Ureter (tissue), 1 donor: ENCODE results near the gene ANGEL2. TPM values are rescaled to one million over a fixed set of nuclear protein-coding genes. Genes with fewer than 3 reads are reported as not detected.
A peak's percentile ranks its signal among the peaks of the same experiment; 100 is the strongest.
"Not testable (repeated sequence)": the region's sequence is repeated elsewhere in the genome, so short reads cannot be mapped to it uniquely, and the experiment has no call there.

Experiments
- DNase-seq: peaks from one replicate; pipeline ENCODE4 v3.0.0-alpha.2; 2020; ENCODE audit warnings: low spot score
- total RNA-seq: library from RNA; stranded (reverse); gene quantifications from one replicate; pipeline ENCODE4 v1.2.4, GENCODE V29; 2023
- donor health status: DM: yes; HTN: yes; CAD: no.

ANGEL2 gene
- total RNA-seq, 1 donor from 2014 or later: 43.9 TPM

DNA sequence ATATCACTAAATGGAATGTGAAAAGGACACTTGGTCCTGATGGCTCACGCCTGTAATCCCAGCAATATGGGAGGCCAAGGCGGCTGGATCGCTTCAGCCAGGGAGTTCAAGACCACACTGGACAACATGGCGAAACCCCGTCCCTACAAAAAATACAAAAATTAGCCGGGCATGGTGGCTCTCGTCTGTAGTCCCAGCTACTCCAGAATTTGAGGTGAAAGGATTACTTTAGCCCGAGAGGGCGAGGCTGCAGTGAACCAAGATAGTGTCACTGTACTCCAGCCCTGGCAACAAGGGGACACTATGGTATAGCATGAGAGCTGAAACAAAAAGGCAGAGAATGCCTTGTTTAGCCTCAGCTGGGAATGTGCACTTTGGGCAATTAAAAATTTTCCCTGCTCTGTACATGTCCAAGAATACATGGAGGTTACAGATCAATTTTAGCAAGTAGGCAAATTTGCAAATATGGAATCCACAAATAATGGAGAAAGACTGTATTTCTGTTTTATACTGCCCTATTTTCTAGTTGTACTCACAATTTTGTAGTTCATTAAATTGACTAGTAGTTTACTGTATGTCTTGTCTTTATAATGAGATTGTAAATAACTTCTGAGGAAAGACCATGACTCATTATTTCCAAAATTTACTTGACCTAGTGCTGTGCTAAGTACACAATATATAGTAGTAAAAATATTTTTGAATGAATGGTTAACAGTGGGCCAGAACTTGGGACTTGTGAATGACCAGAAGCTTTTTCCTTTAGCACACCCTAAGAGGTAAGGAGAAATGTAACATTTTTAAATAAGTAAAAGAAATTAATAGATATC is 2.0 kb upstream of the ANGEL2 start:
- DNase-seq: no peak

DNA sequence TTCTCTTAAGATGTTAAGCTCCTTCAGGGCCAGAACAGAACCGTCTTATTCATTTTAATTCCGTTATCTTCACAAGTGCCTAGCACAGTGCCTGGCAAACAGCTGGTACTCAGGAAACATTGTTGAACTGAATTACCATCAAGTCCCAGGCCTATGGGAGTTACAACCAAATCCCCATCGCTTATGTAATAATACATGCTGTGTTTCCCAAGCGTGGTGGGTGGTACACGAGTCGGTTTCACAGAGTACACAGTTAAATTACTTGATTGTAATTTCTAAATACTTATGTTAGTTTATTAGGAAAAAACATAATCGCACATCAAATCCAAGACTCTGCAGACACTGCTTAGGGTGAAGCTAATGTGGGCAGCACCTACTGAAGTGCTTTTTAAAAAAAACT is 1.0 kb downstream of the ANGEL2 start:
- DNase-seq: no peak

DNA sequence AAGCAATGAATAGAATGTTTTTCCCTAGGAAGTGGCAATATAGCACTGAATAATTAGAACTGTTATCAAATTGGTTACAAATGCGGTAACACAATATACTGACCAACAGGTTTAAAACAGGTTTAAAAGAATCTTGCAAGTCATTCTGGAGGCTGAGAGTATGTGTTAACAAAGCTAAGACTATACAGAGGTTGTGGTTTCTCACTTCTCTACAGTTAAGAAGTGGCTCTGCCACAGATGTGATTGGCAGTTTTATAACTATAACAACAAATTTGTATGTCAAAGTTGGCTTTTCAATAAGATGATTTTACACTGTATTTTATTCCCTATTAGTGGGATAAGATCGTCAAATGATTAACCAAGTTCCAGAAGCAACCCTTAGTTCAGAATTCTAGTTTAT is 7.1 kb downstream of the ANGEL2 start:
- DNase-seq: no peak

DNA sequence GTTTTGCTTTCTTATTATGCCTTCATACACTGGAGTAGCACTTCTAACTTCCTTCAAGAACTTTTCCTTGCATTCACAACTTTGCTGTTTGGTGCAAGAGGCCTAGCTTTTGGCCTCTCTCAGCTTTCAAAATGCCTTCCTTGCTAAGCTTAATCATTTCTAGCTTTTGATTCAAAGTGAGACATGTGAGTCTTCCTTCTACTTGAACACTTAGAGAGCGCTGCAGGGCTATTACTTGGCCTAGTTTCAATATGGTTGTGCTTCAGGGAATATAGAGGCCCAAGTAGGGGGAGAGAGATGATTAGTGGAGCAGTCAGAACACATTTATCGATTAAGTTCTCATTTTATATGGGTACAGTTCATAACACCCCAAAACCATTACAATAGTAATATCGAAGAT is 12.4 kb downstream of the ANGEL2 start:
- no peak for DNase-seq

DNA sequence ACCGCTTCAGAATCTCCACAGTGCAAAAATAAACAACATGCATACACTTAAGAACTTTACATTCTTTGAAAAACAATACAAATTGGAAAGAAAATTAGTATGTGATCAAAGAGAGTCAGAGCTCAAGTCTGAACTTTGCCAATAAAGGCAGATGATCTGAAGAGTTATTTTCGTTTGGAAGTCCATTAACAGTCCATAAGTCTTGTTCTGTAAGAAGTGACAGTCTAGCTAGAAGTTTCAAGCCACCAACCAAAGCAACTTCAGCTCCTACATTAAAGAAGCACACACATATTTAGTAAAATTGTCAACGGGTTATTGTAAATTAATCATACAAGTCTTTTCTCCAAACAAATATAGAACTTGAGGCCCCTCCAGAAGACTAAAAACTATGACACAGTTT is 20.7 kb downstream of the ANGEL2 start:
- DNase-seq: no peak

DNA sequence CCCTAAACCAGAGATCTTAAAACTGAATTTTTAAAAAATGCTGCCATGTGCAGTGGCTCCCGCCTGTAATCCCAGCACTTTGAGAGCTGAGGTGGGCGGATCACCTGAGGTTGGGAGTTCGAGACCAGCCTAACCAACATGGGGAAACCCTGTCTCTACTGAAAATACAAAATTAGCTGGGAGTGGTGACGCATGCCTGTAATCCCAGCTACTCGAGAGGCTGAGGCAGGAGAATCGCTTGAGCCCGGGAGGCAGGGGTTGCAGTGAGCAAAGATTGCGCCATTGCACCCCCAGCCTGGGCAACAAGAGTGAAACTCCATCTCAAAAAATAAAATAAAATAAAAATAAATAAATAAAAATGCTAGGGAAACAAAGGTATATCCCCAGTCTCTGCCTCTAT is 21.7 kb downstream of the ANGEL2 start:
- DNase-seq: not testable (repeated sequence)

DNA sequence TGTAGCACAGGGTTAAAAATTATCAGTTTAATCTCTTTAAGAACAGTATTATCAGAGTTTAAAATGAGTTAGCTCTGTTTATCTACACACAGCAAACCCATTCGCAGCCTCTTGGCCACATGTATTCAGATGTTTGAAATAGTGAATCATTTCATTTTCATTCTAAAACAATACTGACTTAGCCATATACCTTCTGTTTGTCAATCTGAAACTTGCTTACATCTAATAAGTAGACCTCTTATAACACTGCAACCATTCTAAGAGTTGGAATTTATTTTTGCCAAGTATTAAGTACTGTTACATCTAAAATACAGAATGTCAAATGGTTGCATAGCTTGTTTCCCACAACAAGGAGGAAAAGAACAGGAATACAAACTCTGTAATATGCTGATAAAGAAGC is 25.4 kb downstream of the ANGEL2 start:
- no peak for DNase-seq

DNA sequence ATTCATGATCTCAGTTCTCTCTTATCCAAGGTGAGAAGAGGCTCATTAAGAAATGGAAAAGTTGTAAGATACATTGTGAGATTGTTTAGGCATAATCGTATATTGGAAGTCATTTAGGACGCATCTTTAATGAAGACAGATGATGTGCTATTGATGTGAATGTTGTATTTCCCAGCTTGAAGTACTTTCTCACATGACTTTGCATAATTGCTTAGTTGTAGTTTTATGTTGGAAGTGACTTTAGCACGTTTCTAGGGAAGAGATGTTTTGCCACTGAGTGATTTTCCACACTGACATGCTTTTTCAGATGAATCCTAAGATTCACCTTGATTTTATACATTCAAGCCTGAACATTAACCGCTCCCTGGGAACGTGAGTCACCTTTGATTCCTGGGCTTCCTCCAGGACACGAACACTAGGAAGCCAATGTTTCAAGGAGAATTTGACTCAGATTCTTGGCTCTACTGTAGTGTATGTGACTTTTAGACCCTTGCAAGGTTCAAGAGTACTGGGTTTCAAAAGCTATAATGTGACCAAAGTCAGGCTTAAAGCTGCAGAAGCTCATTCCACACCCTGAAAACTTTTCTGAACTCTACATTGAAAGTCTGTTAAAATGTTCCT is 27.9 kb downstream of the ANGEL2 start:
- DNase-seq: no peak

DNA sequence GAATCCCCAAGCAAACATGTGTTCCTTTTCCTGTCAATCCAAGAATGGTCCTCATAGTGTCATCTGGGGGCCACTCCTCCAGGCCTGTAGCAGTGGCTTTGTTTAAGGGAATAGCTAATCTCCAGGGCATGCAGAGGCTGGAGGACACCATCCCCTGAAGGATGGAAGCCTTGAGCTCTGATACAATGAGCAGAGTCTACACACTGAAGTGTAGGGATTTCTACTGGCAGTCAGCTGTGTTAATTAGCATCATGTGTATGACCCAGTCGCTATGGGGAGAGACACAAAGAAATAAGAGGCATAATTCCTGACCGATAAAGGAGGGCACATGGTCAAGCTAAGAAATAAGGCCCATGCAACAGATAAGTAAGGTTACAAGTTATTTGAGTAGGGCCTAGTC is 29.1 kb downstream of the ANGEL2 start:
- DNase-seq: no peak

DNA sequence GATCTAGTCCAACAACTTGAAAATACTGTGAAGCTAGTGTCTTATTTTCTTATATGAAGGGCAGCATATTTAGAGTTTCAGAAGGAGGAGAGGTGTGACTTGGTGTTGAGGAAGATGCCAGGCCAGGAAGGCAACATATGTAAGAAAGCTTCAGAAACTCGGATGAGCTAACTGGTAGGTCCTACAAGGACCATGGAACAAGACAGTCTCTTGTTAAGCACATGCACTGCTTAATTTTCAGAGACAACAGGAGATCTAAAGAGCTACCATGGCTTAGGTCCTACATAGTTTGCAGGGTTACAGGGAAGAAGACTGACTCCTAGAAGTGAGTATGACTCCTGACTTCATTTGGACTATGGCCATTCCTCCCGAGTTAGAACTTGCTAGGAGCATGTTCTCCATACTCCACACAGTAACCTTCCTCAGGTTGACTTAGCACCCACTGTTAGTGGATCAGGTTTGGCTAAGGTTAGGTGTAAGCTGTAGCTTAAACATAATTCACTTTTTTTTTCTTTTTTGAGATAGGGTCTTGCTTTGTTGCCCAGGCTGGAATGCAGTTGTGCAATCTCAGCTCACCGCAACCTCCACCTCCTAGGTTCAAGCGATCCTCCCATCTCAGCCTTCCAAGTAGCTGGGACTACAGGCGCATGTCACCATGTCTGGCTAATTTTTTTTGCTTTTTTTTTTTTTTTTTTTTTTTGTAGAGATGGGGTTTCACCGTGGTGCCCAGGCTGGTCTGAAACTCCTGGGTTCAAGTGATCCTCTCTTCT is 31.0 kb downstream of the ANGEL2 start:
- DNase-seq: no peak

DNA sequence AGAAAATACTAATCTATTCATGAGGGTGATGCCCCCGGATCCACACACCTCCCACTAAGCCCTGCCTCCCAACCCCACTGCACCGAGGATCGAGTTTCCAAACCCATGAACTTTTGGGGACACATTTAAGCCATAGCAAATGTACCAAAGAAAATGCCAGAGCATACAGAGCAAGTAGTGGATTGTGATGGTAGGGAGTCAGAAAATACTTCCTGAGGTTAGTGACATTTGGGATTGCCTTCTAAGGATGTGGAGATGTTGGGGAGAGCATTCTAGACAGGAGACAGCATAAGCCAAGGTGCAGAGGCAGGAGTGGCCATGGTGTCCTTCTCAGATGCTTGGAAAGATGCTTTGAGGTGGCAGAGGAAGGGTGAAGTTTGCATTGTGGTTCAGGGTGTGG is 32.2 kb downstream of the ANGEL2 start:
- no peak for DNase-seq

DNA sequence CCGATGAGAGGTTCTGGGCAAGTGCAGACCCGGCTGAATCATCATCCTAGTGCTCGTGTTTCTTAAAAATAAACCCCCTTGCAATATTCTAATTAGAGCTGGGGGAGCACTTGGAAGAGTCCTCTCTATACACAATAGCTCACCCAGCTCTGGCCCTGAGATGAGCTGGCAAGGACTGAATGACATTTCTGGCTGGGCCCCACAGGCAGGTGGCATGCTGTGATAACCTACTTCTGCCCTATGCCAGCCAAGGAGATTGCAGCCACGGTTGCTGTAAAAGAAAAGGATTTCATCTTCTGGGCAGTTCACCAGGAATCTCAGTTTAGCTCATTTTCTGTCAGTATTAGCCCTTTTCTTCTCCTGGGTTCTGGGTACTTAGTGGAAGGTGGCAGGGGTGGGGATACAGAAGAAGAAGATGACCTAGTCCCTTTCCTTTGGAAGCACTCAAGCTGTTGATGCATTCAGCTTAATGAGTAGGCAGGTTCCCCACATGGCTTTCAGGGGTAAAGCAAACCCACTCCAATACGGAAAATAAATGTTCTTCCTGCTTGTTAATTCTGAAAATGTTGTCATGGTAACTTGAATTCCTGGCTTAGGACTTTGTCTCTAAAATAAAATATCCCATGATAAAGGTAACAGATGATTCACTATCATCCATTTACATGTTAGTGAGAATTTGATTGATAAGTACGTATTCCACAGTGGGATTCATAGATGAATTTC is 33.1 kb downstream of the ANGEL2 start:
- DNase-seq: no peak

DNA sequence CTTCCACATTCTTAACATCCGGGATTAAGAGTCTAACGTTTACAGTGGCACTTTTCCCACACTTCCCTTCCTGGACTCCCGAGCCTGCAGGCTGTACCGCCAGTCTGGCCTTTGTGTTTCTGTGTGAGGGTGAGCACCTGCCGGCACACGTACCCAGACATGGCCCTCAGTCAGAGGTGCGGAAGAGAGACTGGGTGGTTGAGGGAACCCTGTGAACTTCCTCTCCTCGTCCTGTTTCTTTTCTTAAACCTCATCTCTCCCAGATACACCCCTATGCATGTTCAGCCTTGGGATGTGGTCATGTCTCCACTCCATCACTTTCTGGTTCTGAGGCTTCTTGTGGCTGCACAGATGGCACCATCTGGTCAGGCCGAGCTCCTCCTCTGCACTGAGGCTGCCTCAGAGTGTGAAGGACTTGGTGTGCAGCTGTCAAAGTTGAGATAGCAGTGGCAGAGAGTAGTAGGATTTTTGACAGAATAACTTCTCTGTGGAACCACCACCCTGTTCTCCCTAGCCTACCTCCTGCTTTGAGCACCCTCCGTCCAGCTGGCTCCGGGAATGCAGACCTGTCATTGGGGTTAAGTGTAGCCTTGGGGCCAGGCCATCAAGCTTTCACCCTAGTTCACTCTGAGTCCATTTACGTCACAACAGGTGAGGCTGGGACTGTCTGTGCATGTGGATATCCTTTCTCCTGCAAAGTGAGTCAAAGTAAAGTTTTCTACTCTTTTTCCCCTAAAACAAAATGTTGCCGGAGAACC is 33.9 kb downstream of the ANGEL2 start:
- DNase-seq: no peak

DNA sequence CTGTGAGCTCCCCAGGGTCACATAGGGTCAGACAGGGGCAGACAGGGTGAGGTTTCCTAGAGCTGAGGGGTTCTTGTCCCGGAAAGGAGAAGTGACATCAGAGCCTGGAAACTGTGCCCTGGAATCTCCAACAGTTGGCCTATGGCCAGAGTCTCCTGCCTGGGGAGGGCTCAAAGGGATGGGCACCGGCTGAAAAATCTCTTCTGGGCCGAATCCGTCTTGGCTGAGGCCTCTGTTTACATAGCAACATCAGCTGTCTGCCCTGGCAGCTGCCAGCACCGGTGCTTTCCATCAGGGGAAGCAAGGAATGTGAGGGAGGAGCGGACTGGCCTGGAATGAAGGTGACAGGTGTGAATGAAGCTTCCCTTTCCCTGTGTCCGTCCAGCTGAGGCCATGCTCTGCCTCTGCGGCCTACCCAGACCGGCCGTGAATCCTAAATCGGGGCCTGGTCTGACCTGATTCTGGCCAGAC is 34.6 kb downstream of the ANGEL2 start:
- no peak for DNase-seq

DNA sequence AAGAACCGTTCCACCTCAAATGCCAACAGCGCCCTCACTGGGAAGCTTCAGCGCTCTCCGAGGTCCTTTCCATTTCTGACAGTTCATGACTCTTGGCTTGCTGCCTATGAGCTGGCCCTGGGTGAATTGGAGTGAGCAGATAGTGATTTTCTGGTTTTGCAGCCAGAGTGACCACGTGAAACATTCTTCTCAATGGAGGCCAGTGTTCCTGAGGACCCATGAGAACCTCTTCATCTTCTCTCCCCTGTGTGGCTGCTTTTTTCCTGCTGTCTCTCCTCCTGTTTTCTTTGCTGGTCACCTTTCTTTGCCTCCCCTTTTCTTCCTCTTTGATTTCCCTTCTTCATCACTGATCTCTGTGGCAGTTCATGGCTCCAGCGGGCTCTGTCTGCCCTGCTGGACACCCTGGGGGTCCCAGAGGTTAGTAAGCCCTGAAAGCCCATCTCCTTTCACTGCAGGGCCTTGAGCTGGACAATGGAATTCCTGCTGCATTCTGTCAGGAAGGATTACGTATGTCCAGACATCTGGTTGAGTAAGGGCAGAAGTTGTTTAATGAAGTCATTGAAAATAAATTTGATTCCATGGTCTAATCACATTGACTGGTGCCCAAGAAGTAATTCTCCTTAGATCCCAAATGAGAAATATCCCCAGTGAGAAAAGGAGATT is 35.4 kb downstream of the ANGEL2 start:
- DNase-seq: no peak

DNA sequence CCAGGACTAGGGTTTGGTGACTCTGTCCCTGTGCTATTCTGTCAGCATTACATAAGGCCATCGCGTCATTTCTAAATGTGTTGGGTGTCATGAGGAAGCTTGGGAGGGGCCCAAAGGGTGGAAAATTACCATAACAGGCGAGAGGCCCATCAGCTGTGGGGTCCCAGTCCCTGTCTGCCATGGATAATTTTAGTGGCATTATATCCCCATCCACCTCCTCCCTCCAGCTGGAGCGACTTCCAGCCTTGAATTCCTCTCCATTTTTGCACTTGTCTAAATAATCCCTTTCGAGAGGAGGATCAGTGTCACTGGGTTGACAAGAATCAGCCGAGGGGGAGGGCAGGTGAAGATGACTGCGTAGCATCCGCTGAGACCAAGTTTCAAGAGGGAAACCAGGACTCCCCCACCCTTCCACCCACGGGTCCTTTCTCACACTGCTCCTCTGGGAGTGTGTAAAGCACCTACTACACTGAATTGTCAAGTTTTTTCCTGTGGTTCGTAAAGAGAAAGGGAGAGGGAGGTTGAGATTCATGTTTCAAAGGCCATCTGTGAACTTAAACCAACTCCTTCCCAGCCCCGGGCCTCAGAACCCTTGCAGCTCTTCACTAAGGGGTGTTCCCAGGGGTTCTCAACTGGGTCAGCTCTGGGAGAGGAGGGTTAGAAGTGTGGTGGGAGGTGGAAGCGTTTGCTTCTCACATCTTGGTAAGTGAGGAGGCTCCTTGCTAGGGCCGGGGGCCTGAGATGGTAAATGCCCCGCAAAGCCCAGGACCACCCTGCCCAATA is 36.1 kb downstream of the ANGEL2 start:
- no peak for DNase-seq

DNA sequence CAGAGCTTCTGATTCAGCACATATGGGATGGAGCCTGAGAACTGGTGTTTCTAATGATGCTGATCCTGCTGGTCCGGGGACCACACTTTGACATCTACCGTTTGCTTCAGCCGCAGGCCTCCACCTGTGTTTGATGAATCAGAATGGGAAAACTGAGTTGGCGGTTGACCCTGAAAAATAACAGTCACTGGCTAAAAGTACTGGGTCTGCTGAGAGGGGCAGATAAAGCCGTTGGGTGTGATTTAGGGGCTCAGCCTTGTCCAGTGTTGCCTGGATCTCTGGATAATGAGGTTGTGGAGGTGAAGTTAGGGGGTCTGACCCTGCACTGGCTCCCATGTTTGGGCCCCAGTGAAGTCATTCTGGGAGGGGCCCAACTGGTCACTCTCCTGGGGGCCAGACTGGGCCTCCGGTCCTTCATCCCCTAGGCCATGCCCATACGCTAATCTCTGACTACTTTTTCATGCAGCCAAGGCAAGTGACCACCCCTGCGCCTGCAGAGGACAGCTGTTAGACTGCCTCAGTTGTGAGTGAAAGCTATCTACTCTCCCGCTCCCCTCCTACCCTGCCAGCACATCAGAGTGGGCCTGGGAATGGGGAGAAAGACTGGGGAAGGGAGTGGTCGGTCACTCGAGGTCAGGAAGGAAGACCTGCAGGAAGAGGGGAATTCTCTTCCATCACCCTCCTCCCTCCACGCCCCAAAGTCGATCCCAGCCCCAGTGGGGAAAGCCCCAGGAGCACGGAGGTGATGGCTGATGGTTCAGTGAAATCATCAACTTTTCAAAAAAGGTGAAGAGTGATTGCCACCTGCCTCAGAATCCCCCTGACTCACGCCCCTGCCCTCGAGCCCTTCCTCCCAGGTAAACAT is 37.7 kb downstream of the ANGEL2 start:
- DNase-seq: peak; percentile 18

DNA sequence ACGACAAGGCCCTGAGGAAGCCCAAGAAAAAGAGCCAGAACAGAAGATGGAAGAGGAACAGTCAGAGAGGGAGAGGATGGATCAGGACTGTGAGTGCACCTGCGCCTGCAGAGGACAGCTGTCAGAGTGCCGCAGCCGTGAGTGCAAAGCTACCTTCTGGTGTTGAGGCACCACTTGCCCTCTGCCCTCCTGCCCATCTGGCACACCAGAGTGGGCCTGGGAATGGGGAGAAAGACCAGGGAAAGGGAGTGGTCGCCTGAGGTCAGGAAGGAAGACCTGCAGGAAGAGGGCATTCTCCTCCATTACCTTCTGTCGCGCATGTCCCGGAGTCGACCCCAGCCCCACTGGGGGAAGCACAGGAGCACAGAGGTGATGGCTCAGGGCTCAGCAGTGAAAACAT is 39.1 kb downstream of the ANGEL2 start:
- peak; percentile 23 for DNase-seq
